GM23248 (cell line): ENCODE results near the gene CXCL10. TPM values are rescaled to one million over a fixed set of nuclear protein-coding genes. Genes with fewer than 3 reads are reported as not detected.

Experiments
- DNase-seq: peaks from one replicate; pipeline ENCODE4 v3.0.0-alpha.2; 2015
- H2AFZ ChIP-seq: fragments of 200-600 bp; sonication (generic); 2 replicates; pipeline ENCODE4 v1.6.1; 2016; ENCODE audit warnings: antibody characterized with exemption
- H3F3A ChIP-seq: fragments of 200-600 bp; sonication (generic); 2 replicates; pipeline ENCODE4 v1.6.1; 2016; ENCODE audit warnings: mild to moderate bottlenecking, antibody characterized with exemption, mixed run types; ENCODE audit not compliant: insufficient read depth
- H3K27ac ChIP-seq: fragments of 200-600 bp; sonication (generic); 2 replicates; pipeline ENCODE4 v1.5.1; 2016; ENCODE audit warnings: mild to moderate bottlenecking
- H3K27me3 ChIP-seq: fragments of 200-600 bp; sonication (generic); replicated peaks from 2 replicates; pipeline ENCODE4 v1.6.1; 2016; ENCODE audit warnings: mild to moderate bottlenecking; ENCODE audit not compliant: insufficient read depth
- H3K36me3 ChIP-seq: fragments of 200-600 bp; sonication (generic); 2 replicates; pipeline ENCODE4 v1.6.1; 2016; ENCODE audit warnings: low read depth, mild to moderate bottlenecking
- H3K4me1 ChIP-seq: fragments of 200-600 bp; sonication (generic); 2 replicates; pipeline ENCODE4 v1.6.1; 2016; ENCODE audit warnings: mild to moderate bottlenecking; ENCODE audit not compliant: insufficient read depth
- H3K4me2 ChIP-seq: fragments of 200-600 bp; sonication (generic); one replicate; pipeline ENCODE4 v1.6.1; 2016; ENCODE audit warnings: mild to moderate bottlenecking; ENCODE audit not compliant: unreplicated experiment
- H3K4me3 ChIP-seq: fragments of 200-600 bp; sonication (generic); 2 replicates; pipeline ENCODE4 v1.5.1; 2016; ENCODE audit warnings: mild to moderate bottlenecking
- H3K79me2 ChIP-seq: fragments of 200-600 bp; sonication (generic); 2 replicates; pipeline ENCODE4 v1.6.1; 2016; ENCODE audit warnings: mild to moderate bottlenecking; ENCODE audit not compliant: insufficient read depth
- H3K9ac ChIP-seq: fragments of 200-600 bp; sonication (generic); 2 replicates; pipeline ENCODE4 v1.6.1; 2016; ENCODE audit warnings: mild to moderate bottlenecking
- H3K9me2 ChIP-seq: fragments of 200-600 bp; sonication (generic); 2 replicates; pipeline ENCODE4 v1.6.1; 2016; ENCODE audit warnings: mixed run types, mild to moderate bottlenecking, moderate library complexity; ENCODE audit not compliant: insufficient read depth
- H3K9me3 ChIP-seq: fragments of 200-600 bp; sonication (generic); one replicate; pipeline ENCODE4 v1.6.1; 2017; ENCODE audit warnings: low read depth
- H4K20me1 ChIP-seq: fragments of 200-600 bp; sonication (generic); 2 replicates; pipeline ENCODE4 v1.6.0; 2016; ENCODE audit not compliant: insufficient read depth
- EZH2 ChIP-seq: fragments of 200-600 bp; sonication (generic); IDR thresholded peaks from 2 replicates; pipeline ENCODE4 v1.6.1; 2018; ENCODE audit warnings: antibody characterized with exemption, mild to moderate bottlenecking; ENCODE audit not compliant: insufficient read depth, poor library complexity, severe bottlenecking
- EZH2phosphoT487 ChIP-seq: fragments of 200-600 bp; sonication (generic); IDR thresholded peaks from 2 replicates; pipeline ENCODE4 v1.6.1; 2018; ENCODE audit warnings: antibody characterized with exemption, moderate library complexity, mild to moderate bottlenecking, low read depth; ENCODE audit not compliant: insufficient read depth
- WGBS, 2 experiments: methylation state at CpG; one replicate each; pipeline ENCODE4 v1.1.6; 2015 to 2017; ENCODE audit warnings: low lambda C conversion rate in 2 of 2, low coverage in 1 of 2; ENCODE audit errors: missing lambda C conversion rate in 2 of 2; 5-methylcytosine and 5-hydroxymethylcytosine counted together
- in situ Hi-C: fragments of 300-500 bp; cut with MboI; formaldehyde crosslinking; loops from 2 replicates; pipeline ENCODE4 v1.15.0; 2020
- polyA plus RNA-seq: library from polyadenylated mRNA; unstranded; fragments of >200 nt; fragmentation: Nextera tagmentation; extraction: Ambion mirVana; gene quantifications from 2 replicates; pipeline ENCODE4 v1.2.1, GENCODE V29; 2016
- total RNA-seq: library from RNA; depleted of rRNA; stranded (reverse); fragments of >200 nt; shearing (Covaris generic); gene quantifications from 2 replicates; pipeline ENCODE4 v1.2.3, GENCODE V29; 2014

Gene CXCL10
- total and polyA plus RNA-seq, 2 experiments from 2014 or later, result not detected

GRCh38 chr4:76011700-76012387 is 11.5 kb downstream of the CXCL10 start:
- Histone ChIP-seq H4K20me1 (no peaks in the 10 kb centered on the region), H3K9me2 (no peaks in the 10 kb centered on the region), H3K79me2 (no peaks in the 10 kb centered on the region), H3K9me3 (no peaks in the 10 kb centered on the region), H3K27me3 (no peaks in the 10 kb centered on the region), H3K36me3 (no peaks in the 10 kb centered on the region), H3K4me3 (peak overlapping the region; percentile 62), H3F3A (peaks cover 29% of the 10 kb centered on the region), H3K4me1 (peaks cover 21% of the 10 kb centered on the region), H2AFZ (peak overlapping the region; percentile 98), H3K4me2 (peak overlapping the region; percentile 79), H3K27ac (peak overlapping the region; percentile 94), H3K9ac (peak overlapping the region; percentile 77)
- no peak for TF ChIP-seq EZH2
- no peak for TF ChIP-seq EZH2phosphoT487
- WGBS, 2 experiments, result 8 to 14% methylated on average over 13 of the region's 13 CpGs
- DNase-seq, result peak; percentile 92
- in situ Hi-C loops, result no loop called here

DNA sequence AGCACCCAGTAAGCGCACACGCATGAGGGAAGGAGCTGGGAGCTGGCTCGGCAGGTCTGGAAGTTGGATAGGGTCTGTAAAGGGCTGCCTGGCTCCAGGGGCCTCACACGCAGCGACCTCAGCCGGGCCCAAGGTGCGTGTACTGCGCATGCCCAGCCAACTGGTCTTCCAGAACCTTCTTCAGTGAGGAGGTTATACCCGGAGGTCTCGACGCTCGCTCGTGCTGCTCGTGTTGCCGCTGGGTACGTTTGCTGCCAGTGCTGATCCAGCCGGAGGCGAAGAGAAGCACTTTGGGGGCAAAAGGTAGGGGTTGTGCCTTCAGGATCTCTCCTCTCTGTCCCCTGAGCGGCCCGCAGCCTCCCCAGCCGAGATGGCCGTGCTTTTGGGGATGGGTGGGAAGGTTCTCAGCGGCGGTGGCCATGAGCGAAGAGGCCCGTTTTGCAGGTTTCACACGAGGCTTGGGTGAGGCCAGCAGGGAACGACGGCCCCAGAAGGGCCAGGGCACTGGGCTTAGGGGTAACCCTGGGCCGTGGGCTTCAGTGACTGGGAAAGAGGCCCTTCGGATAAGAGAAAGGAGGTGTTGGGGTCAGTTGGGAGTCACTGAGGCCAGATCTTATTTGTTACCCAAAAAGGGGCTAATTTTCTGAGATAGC is 12.2 kb downstream of the CXCL10 start:
- Histone ChIP-seq H3K27me3 (no peaks in the 10 kb centered on the region), H2AFZ (peak overlapping the region; percentile 98), H3K9me2 (no peaks in the 10 kb centered on the region), H3K9ac (peak overlapping the region; percentile 77), H3K4me2 (peak overlapping the region; percentile 79), H3K4me1 (peaks cover 21% of the 10 kb centered on the region), H4K20me1 (no peaks in the 10 kb centered on the region), H3K9me3 (no peaks in the 10 kb centered on the region), H3K27ac (peak overlapping the region; percentile 94), H3K4me3 (peak overlapping the region; percentile 62), H3K36me3 (no peaks in the 10 kb centered on the region), H3F3A (peaks cover 29% of the 10 kb centered on the region), H3K79me2 (no peaks in the 10 kb centered on the region)
- in situ Hi-C loops, result no loop called here
- DNase-seq, result no peak
- WGBS, 2 experiments, result 96 to 97% methylated on average over 31 of the region's 31 CpGs
- TF ChIP-seq EZH2, result no peak
- no peak for TF ChIP-seq EZH2phosphoT487

GRCh38 chr4:76010576-76010975 is 12.7 kb downstream of the CXCL10 start:
- Histone ChIP-seq H3K27me3 (no peaks in the 10 kb centered on the region), H3K27ac (no peak overlapping the region), H3K9ac (no peak overlapping the region), H3K9me2 (no peaks in the 10 kb centered on the region), H2AFZ (no peak overlapping the region), H3F3A (peaks cover 29% of the 10 kb centered on the region), H3K79me2 (no peaks in the 10 kb centered on the region), H3K4me2 (no peak overlapping the region), H3K36me3 (no peaks in the 10 kb centered on the region), H3K4me1 (peaks cover 21% of the 10 kb centered on the region), H3K9me3 (no peaks in the 10 kb centered on the region), H3K4me3 (no peak overlapping the region), H4K20me1 (no peaks in the 10 kb centered on the region)
- TF ChIP-seq EZH2 (no peak), EZH2phosphoT487 (no peak)
- DNase-seq, result no peak
- in situ Hi-C loops, result no loop called here
- 92 to 93% methylated on average over 13 of the region's 13 CpGs for WGBS, 2 experiments

- Histone ChIP-seq H3K9me2 (no peaks in the 10 kb centered on the region), H3K9ac (no peak overlapping the region), H4K20me1 (no peaks in the 10 kb centered on the region), H3K27me3 (no peaks in the 10 kb centered on the region), H3K4me1 (peaks cover 21% of the 10 kb centered on the region), H3K36me3 (no peaks in the 10 kb centered on the region), H3K79me2 (no peaks in the 10 kb centered on the region), H3K4me3 (no peak overlapping the region), H3K27ac (no peak overlapping the region), H2AFZ (no peak overlapping the region), H3K4me2 (no peak overlapping the region), H3K9me3 (no peaks in the 10 kb centered on the region), H3F3A (peaks cover 29% of the 10 kb centered on the region)
- 80 to 84% methylated on average over 5 of the region's 5 CpGs for WGBS, 2 experiments
- in situ Hi-C loops, result no loop called here
- TF ChIP-seq EZH2 (no peak), EZH2phosphoT487 (no peak)
- DNase-seq, result no peak
Observed at GRCh38 chr4:76009311-76009710, 14.0 kb downstream of the CXCL10 start.
